Neural progenitor cell (in vitro differentiated cells): ENCODE results near the gene SAMD10. TPM values are rescaled to one million over a fixed set of nuclear protein-coding genes. Genes with fewer than 3 reads are reported as not detected.
A peak's percentile ranks its signal among the peaks of the same experiment; 100 is the strongest.
"Not testable (repeated sequence)": the region's sequence is repeated elsewhere in the genome, so short reads cannot be mapped to it uniquely, and the experiment has no call there.

Experiments used
- DNase-seq: peaks from one replicate; pipeline ENCODE4 v3.0.0-alpha.2; 2016; ENCODE audit warnings: low spot score
- H2AFZ ChIP-seq: fragments of 200-600 bp; sonication (generic); replicated peaks from 2 replicates; pipeline ENCODE4 v1.6.1; 2016; ENCODE audit warnings: antibody characterized with exemption
- H3F3A ChIP-seq: fragments of 200-600 bp; sonication (generic); 2 replicates; pipeline ENCODE4 v1.6.1; 2016; ENCODE audit warnings: antibody characterized with exemption, low read depth
- H3K27ac ChIP-seq: fragments of 200-600 bp; sonication (generic); 2 replicates; pipeline ENCODE4 v1.5.1; 2016; ENCODE audit warnings: mild to moderate bottlenecking
- H3K27me3 ChIP-seq: fragments of 200-600 bp; sonication (generic); 2 replicates; pipeline ENCODE4 v1.6.1; 2016; ENCODE audit warnings: mild to moderate bottlenecking, moderate library complexity
- H3K36me3 ChIP-seq: fragments of 200-600 bp; sonication (generic); 2 replicates; pipeline ENCODE4 v1.5.1; 2016
- H3K4me1 ChIP-seq: fragments of 200-600 bp; sonication (generic); 2 replicates; pipeline ENCODE4 v1.6.1; 2016; ENCODE audit warnings: mixed run types
- H3K4me2 ChIP-seq: fragments of 200-600 bp; sonication (generic); 2 replicates; pipeline ENCODE4 v1.6.1; 2016
- H3K4me3 ChIP-seq: fragments of 200-600 bp; sonication (generic); 2 replicates; pipeline ENCODE4 v1.5.1; 2016
- H3K79me2 ChIP-seq: fragments of 200-600 bp; sonication (generic); 2 replicates; pipeline ENCODE4 v1.6.1; 2016; ENCODE audit warnings: low read depth
- H3K9ac ChIP-seq: fragments of 200-600 bp; sonication (generic); 2 replicates; pipeline ENCODE4 v1.6.1; 2016
- H3K9me3 ChIP-seq: fragments of 200-600 bp; sonication (generic); 2 replicates; pipeline ENCODE4 v1.5.1; 2016; ENCODE audit warnings: low read depth
- H4K20me1 ChIP-seq: fragments of 200-600 bp; sonication (generic); 2 replicates; pipeline ENCODE4 v1.6.1; 2016; ENCODE audit warnings: low read depth
- H3K27ac Mint-ChIP-seq: 3 replicates; pipeline ENCODE4 v1.8.0; 2021; ENCODE audit warnings: mixed read lengths
- H3K27me3 Mint-ChIP-seq: 2 replicates; pipeline ENCODE4 v1.8.0; 2022; ENCODE audit warnings: low read depth, mild to moderate bottlenecking, inconsistent platforms, moderate library complexity, mixed read lengths; ENCODE audit not compliant: insufficient read depth
- H3K36me3 Mint-ChIP-seq: 3 replicates; pipeline ENCODE4 v1.8.0; 2021; ENCODE audit warnings: mixed read lengths
- H3K4me1 Mint-ChIP-seq: 3 replicates; pipeline ENCODE4 v1.8.0; 2021; ENCODE audit warnings: mixed read lengths
- H3K4me3 Mint-ChIP-seq: 3 replicates; pipeline ENCODE4 v1.8.0; 2021; ENCODE audit warnings: mild to moderate bottlenecking, moderate library complexity, mixed read lengths
- H3K9me3 Mint-ChIP-seq: 3 replicates; pipeline ENCODE4 v1.8.0; 2020; ENCODE audit warnings: mixed read lengths
- CTCF ChIP-seq: fragments of 200-600 bp; sonication (generic); IDR thresholded peaks from 2 replicates; pipeline ENCODE4 v1.5.1; 2017; ENCODE audit warnings: antibody characterized with exemption, mild to moderate bottlenecking
- EZH2 ChIP-seq: fragments of 200-600 bp; sonication (generic); IDR thresholded peaks from 2 replicates; pipeline ENCODE4 v1.6.1; 2017; ENCODE audit warnings: antibody characterized with exemption, mild to moderate bottlenecking, moderate library complexity
- EZH2phosphoT487 ChIP-seq: fragments of 200-600 bp; sonication (generic); IDR thresholded peaks from 2 replicates; pipeline ENCODE4 v1.6.1; 2017; ENCODE audit warnings: antibody characterized with exemption
- total RNA-seq: library from RNA; depleted of rRNA; stranded (reverse); fragments of >200 nt; gene quantifications from 2 replicates; pipeline ENCODE4 v1.2.3, GENCODE V29; 2015; ENCODE audit warnings: low replicate concordance

The SAMD10 gene
- total RNA-seq, 1 donor from 2014 or later: 0.19 TPM

- peaks cover 13% of the 10 kb centered on the region for H3K4me1 ChIP-seq
These were observed 16.8 kb downstream of the SAMD10 start for GRCh38 chr20:63962426-63963347.

GRCh38 chr20:63961664-63962425 lies 17.6 kb downstream of the SAMD10 start:
- no peak overlapping the region for H3K9ac ChIP-seq
- Mint-ChIP-seq H3K27me3 (peaks cover 4% of the 10 kb centered on the region), H3K4me1 (peaks cover 8% of the 10 kb centered on the region), H3K27ac (peak overlapping the region; percentile 46), H3K4me3 (no peak overlapping the region), H3K36me3 (peaks cover 2% of the 10 kb centered on the region), H3K9me3 (no peaks in the 10 kb centered on the region)
- H2AFZ ChIP-seq: no peak overlapping the region
- H3K4me2 ChIP-seq: no peak overlapping the region
- H3K4me1 ChIP-seq: peaks cover 19% of the 10 kb centered on the region
- no peak overlapping the region for H3K4me3 ChIP-seq
- H3K36me3 ChIP-seq: no peaks in the 10 kb centered on the region
- peaks cover 23% of the 10 kb centered on the region for H3F3A ChIP-seq
- peaks cover 13% of the 10 kb centered on the region for H4K20me1 ChIP-seq
- no peak overlapping the region for H3K27ac ChIP-seq
- no peaks in the 10 kb centered on the region for H3K79me2 ChIP-seq
- H3K27me3 ChIP-seq: no peaks in the 10 kb centered on the region
- TF ChIP-seq EZH2phosphoT487 (no peak), CTCF (no peak), EZH2 (no peak)
- no peaks in the 10 kb centered on the region for H3K9me3 ChIP-seq
- no peak for DNase-seq

More at GRCh38 chr20:63962426-63963347, 16.8 kb downstream of the SAMD10 start:
- H3K27ac Mint-ChIP-seq: no peak overlapping the region
- peaks cover 2% of the 10 kb centered on the region for H3K36me3 Mint-ChIP-seq
- Histone ChIP-seq H3K4me3 (no peak overlapping the region), H3K9me3 (no peaks in the 10 kb centered on the region), H3K9ac (no peak overlapping the region), H3K27me3 (no peaks in the 10 kb centered on the region), H3K36me3 (no peaks in the 10 kb centered on the region), H3F3A (peaks cover 15% of the 10 kb centered on the region), H4K20me1 (peaks cover 13% of the 10 kb centered on the region), H3K4me2 (no peak overlapping the region), H3K27ac (no peak overlapping the region), H2AFZ (no peak overlapping the region), H3K79me2 (no peaks in the 10 kb centered on the region)
- peaks cover 4% of the 10 kb centered on the region for H3K27me3 Mint-ChIP-seq
- no peak for DNase-seq
- no peak for TF ChIP-seq CTCF
- no peak for TF ChIP-seq EZH2
- no peaks in the 10 kb centered on the region for H3K9me3 Mint-ChIP-seq
- H3K4me3 Mint-ChIP-seq: no peak overlapping the region
- H3K4me1 Mint-ChIP-seq: peaks cover 8% of the 10 kb centered on the region

- Histone ChIP-seq H3K4me1 (peaks cover 19% of the 10 kb centered on the region), H4K20me1 (peaks cover 13% of the 10 kb centered on the region), H3F3A (peaks cover 24% of the 10 kb centered on the region)
- H2AFZ ChIP-seq, H3K79me2 ChIP-seq, H3K9ac ChIP-seq, H3K36me3 Mint-ChIP-seq, H3K27me3 Mint-ChIP-seq, H3K36me3 ChIP-seq, DNase-seq, H3K9me3 ChIP-seq, H3K27ac ChIP-seq, H3K4me3 ChIP-seq, H3K4me3 Mint-ChIP-seq, H3K9me3 Mint-ChIP-seq, H3K4me2 ChIP-seq, H3K27me3 ChIP-seq, H3K27ac Mint-ChIP-seq: not testable (repeated sequence)
- H3K4me1 Mint-ChIP-seq: peaks cover 11% of the 10 kb centered on the region
These were observed 18.5 kb downstream of the SAMD10 start for GRCh38 chr20:63960654-63961621.
